Measurements from ENCODE around the gene CRY1. TPM values are rescaled to one million over a fixed set of nuclear protein-coding genes. Genes with fewer than 3 reads are reported as not detected.

CRY1 gene
- total RNA-seq, 4 donors from 2014 or later, result 7.8 to 39.1 (median 10.1) TPM

GRCh38 chr12:106994579-106995220 lies 98.6 kb downstream of the CRY1 start:
- H3K4me3 ChIP-seq (ENCODE audit: low read depth, poor library complexity, severe bottlenecking), result no peak overlapping the region
- intact Hi-C loops (cut with DNase I; ENCODE audit: low total_unique reads), result no loop called here
- 43 to 53% methylated on average over 2 of the region's 2 CpGs for WGBS, 2 donors
- TF ChIP-seq, protein P1, sequence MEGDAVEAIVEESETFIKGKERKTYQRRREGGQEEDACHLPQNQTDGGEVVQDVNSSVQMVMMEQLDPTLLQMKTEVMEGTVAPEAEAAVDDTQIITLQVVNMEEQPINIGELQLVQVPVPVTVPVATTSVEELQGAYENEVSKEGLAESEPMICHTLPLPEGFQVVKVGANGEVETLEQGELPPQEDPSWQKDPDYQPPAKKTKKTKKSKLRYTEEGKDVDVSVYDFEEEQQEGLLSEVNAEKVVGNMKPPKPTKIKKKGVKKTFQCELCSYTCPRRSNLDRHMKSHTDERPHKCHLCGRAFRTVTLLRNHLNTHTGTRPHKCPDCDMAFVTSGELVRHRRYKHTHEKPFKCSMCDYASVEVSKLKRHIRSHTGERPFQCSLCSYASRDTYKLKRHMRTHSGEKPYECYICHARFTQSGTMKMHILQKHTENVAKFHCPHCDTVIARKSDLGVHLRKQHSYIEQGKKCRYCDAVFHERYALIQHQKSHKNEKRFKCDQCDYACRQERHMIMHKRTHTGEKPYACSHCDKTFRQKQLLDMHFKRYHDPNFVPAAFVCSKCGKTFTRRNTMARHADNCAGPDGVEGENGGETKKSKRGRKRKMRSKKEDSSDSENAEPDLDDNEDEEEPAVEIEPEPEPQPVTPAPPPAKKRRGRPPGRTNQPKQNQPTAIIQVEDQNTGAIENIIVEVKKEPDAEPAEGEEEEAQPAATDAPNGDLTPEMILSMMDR (IDR thresholded peaks at IDR 0.05), result no peak
- TF ChIP-seq POLR2A (IDR thresholded peaks at IDR 0.05), result no peak
- DNase-seq (ENCODE audit: low spot score in 2 of 2), result no peak

DNA sequence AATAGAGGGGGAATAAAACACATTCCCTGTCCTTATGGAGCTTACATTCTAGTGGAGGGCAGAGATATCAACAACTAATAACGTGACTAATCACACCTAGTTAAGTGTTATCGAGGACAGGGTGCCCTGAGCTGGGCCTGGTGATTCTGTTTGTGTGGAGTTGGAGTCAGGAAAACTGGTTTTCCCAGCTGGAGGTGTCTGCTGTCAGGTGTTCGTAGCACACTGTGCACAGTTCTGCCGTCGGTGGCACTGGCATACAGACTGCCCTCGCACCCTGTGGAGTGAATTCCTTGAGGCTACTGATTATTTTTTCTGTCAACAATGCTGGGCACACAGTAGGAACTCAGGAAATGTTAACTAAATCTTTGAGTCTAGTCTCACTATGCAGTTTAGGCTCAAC lies 105.5 kb downstream of the CRY1 start:
- intact Hi-C loops (cut with DNase I; ENCODE audit: low total_unique reads), result no loop called here
- 33 to 67% methylated on average over 6 of the region's 6 CpGs for WGBS, 2 donors
- no peak for DNase-seq (ENCODE audit: low spot score in 2 of 2)
- no peak overlapping the region for H3K4me3 ChIP-seq (ENCODE audit: low read depth, poor library complexity, severe bottlenecking)
- TF ChIP-seq, protein P1 (IDR thresholded peaks at IDR 0.05), result no peak
- TF ChIP-seq POLR2A (IDR thresholded peaks at IDR 0.05), result no peak

DNA sequence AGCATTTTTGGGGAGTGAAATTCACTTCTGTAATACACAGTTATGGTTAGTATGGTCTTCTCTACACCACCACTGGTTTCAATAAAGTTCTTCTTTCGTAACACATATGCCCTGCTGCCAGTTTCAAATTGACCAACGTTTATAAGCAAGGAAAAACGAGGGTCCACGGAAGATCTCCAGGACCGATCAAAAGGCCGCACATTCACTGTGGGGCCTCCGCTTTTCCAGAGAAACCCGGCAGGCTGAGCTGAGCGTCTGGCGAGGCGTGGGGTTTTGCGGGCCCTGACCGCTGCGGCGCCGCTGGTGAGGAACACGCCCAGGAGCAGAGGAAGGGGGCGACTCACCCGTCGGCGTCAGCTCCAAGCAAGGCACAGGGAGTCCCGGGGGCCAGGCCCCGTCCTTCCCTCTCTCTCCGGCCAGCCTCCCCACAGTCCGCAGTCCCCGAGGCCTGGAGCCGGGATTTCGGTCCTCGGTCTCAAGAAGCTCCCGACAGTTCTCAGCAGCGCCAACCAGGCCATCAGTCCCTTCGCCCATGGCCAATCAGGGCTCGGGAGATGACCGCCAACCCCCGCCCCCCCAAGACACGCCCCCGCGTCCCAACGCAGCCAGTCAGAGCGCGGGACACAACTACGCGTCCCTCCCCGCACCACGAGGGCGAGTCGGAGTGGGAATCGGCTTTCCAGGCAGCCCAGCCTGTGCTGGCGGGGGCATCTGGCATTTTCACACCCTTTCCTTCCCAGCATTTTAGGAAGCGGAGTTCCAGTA lies 106.5 kb downstream of the CRY1 start, which contains the start of gene MTERF2:
Gene MTERF2 (minus strand): TSS at position 522 of the 765 bp plus-strand sequence. CDS start 8,432 bp downstream, outside the sequence.
- 0 to 1% methylated on average over 31 to 41 of the region's 50 CpGs for WGBS, 2 donors
- DNase-seq (ENCODE audit: low spot score in 2 of 2), result peak; percentile 92 to 98
- peak within 1 kb of the TSS; percentile 84 for H3K4me3 ChIP-seq (ENCODE audit: low read depth, poor library complexity, severe bottlenecking)
- intact Hi-C loops (cut with DNase I; ENCODE audit: low total_unique reads), result no loop called here
- TF ChIP-seq, protein P1 (IDR thresholded peaks at IDR 0.05), result no peak
- TF ChIP-seq POLR2A (IDR thresholded peaks at IDR 0.05), result no peak

DNA sequence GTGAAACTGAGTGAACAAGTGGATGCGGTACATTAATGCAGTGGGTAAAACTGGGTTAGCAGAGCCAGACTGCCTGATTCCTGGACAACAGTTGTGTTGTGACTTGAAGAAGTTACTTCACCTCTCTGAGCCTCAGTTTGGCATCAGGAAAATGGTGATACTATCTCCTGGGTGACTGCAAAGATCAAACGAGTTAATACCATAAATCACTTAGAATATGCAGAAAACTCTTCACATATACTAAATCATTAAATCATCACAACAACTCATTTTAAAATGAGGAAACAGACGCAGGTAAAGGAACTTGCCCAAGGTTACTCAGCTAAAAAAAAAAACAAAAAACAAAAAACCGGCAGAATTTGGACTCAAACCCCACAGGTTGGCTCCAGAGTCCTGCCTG lies 107.2 kb downstream of the CRY1 start:
- intact Hi-C loops (cut with DNase I; ENCODE audit: low total_unique reads), result no loop called here

DNA sequence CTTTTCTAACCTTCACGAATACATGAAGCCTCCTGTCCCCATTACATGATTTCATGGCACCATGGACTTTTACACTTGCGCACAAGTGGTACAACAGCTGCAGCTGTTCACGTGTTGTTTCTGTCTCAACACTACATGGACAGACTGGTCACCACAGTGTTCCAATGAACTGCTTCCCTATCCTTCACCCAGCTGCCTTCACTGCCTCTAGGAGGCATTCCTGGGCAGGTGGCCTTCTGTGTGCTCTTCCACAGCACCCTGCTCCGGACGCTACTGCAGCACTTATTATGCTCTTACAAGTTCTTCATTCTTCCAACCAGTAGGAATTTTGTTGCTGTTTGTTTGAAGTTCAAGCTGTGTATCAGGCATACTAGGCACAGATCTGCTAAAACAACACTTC lies 107.9 kb downstream of the CRY1 start:
- 86 to 87% methylated on average over 5 of the region's 5 CpGs for WGBS, 2 donors
- DNase-seq (ENCODE audit: low spot score in 2 of 2), result no peak
- H3K4me3 ChIP-seq (ENCODE audit: low read depth, poor library complexity, severe bottlenecking), result no peak overlapping the region
- TF ChIP-seq POLR2A (IDR thresholded peaks at IDR 0.05), result no peak
- TF ChIP-seq, protein P1 (IDR thresholded peaks at IDR 0.05), result no peak
- intact Hi-C loops (cut with DNase I; ENCODE audit: low total_unique reads), result no loop called here

More for the DNA sequence above, 107.2 kb downstream of the CRY1 start:
- no peak for DNase-seq (ENCODE audit: low spot score in 2 of 2)
- TF ChIP-seq, protein P1 (IDR thresholded peaks at IDR 0.05), result no peak
- no peak for TF ChIP-seq POLR2A (IDR thresholded peaks at IDR 0.05)
- 14 to 21% methylated on average over 4 of the region's 4 CpGs for WGBS, 2 donors
- H3K4me3 ChIP-seq (ENCODE audit: low read depth, poor library complexity, severe bottlenecking), result no peak overlapping the region
